HL-60 (cell line): ENCODE measurements around the gene STX8.

Experiments used
- POLR2AphosphoS5 ChIP-seq: IDR thresholded peaks from 2 replicates; pipeline ENCODE4 v1.6.1; 2012; ENCODE audit warnings: low read depth
- TF ChIP-seq, protein P1 (sequence below): IDR thresholded peaks from one replicate; pipeline ENCODE4 v1.5.1; 2011; ENCODE audit warnings: low read length, control low read depth, inconsistent platforms; ENCODE audit not compliant: insufficient read depth
- TF ChIP-seq, protein P2 (sequence below): IDR thresholded peaks from 2 replicates; pipeline ENCODE4 v1.6.1; 2012; ENCODE audit warnings: low read depth; ENCODE audit not compliant: insufficient replicate concordance

DNA sequence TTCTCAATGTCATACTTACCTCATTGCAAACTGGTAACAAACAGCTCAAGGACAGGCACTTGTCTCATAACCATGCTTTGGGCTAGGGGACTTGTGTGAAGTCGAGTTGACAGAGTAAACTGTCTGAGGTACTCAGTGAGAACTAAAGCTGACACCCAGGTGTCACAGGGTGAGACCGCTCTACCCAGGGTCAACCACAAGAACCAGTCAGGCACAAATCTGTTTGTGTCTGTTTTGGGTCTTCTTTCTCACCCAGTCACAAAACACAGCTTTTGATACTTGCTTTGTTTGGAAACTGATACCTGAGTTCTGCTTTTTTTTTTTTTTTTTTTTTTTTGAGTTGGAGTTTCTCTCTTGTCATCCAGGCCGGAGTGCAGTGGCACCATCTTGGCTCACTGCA, 161.1 kb downstream of the STX8 start:
- TF ChIP-seq, protein P1, sequence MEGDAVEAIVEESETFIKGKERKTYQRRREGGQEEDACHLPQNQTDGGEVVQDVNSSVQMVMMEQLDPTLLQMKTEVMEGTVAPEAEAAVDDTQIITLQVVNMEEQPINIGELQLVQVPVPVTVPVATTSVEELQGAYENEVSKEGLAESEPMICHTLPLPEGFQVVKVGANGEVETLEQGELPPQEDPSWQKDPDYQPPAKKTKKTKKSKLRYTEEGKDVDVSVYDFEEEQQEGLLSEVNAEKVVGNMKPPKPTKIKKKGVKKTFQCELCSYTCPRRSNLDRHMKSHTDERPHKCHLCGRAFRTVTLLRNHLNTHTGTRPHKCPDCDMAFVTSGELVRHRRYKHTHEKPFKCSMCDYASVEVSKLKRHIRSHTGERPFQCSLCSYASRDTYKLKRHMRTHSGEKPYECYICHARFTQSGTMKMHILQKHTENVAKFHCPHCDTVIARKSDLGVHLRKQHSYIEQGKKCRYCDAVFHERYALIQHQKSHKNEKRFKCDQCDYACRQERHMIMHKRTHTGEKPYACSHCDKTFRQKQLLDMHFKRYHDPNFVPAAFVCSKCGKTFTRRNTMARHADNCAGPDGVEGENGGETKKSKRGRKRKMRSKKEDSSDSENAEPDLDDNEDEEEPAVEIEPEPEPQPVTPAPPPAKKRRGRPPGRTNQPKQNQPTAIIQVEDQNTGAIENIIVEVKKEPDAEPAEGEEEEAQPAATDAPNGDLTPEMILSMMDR, result no peak
- TF ChIP-seq, protein P2, sequence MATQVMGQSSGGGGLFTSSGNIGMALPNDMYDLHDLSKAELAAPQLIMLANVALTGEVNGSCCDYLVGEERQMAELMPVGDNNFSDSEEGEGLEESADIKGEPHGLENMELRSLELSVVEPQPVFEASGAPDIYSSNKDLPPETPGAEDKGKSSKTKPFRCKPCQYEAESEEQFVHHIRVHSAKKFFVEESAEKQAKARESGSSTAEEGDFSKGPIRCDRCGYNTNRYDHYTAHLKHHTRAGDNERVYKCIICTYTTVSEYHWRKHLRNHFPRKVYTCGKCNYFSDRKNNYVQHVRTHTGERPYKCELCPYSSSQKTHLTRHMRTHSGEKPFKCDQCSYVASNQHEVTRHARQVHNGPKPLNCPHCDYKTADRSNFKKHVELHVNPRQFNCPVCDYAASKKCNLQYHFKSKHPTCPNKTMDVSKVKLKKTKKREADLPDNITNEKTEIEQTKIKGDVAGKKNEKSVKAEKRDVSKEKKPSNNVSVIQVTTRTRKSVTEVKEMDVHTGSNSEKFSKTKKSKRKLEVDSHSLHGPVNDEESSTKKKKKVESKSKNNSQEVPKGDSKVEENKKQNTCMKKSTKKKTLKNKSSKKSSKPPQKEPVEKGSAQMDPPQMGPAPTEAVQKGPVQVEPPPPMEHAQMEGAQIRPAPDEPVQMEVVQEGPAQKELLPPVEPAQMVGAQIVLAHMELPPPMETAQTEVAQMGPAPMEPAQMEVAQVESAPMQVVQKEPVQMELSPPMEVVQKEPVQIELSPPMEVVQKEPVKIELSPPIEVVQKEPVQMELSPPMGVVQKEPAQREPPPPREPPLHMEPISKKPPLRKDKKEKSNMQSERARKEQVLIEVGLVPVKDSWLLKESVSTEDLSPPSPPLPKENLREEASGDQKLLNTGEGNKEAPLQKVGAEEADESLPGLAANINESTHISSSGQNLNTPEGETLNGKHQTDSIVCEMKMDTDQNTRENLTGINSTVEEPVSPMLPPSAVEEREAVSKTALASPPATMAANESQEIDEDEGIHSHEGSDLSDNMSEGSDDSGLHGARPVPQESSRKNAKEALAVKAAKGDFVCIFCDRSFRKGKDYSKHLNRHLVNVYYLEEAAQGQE, result no peak
- no peak for TF ChIP-seq POLR2AphosphoS5
